ENCODE results near the gene CBLC.

The CBLC gene, protein sequence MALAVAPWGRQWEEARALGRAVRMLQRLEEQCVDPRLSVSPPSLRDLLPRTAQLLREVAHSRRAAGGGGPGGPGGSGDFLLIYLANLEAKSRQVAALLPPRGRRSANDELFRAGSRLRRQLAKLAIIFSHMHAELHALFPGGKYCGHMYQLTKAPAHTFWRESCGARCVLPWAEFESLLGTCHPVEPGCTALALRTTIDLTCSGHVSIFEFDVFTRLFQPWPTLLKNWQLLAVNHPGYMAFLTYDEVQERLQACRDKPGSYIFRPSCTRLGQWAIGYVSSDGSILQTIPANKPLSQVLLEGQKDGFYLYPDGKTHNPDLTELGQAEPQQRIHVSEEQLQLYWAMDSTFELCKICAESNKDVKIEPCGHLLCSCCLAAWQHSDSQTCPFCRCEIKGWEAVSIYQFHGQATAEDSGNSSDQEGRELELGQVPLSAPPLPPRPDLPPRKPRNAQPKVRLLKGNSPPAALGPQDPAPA

GRCh38 chr19:44777715-44778347 lies at the start of gene CBLC:
CBLC (plus strand) TSS chr19:44777890; CDS start chr19:44777932, 42 bp downstream.
- DNase-seq = no peak

- DNase-seq = no peak
Measured at GRCh38 chr19:44728178-44728577, 49.5 kb upstream of the CBLC start.

DNA sequence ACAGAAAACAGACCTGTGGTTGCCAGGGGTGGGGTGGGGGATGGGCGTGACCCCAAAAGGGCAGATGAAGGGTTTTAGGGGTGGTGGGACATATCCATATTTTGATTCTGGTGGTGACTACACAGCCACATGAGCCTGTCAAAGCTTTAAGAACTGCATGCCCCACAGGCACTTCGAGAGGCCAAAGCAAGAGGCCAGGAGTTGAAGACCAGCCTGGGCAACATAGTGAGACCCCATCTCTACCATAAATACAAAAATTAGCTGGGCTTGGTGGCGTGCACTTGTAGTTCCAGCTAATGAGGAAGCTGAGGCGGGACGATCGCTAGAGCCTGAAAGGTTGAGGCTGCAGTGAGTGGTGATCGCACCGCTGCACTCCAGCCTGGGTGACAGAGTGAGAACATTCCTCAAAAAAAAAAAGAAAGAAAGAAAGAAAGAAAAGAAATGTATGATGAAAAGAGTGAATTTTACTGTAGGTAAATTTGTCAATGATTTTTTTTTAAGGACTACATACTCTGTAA lies 48.1 kb upstream of the CBLC start:
- DNase-seq = no peak

- no peak for DNase-seq
Measured at GRCh38 chr19:44731081-44731480, 46.6 kb upstream of the CBLC start.

DNA sequence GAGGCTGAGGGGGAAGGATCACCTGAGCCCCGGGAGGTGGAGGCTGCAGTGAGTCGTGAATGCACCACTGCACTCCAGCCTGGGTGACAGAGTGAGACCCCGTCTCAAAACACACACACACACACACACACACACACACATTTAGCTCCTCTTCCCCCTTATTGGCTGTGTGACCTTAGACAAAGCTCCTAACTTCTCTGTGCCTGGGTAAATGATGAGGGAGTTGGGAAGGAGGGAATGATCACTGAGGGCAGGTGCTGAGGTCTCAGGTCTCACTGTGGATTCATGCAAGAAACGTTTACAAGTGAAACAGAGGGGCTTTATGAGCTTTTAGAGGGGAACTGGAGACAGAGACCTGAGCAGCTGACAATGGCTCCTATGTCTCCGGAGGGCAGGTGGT lies 46.1 kb upstream of the CBLC start:
- DNase-seq = no peak

DNA sequence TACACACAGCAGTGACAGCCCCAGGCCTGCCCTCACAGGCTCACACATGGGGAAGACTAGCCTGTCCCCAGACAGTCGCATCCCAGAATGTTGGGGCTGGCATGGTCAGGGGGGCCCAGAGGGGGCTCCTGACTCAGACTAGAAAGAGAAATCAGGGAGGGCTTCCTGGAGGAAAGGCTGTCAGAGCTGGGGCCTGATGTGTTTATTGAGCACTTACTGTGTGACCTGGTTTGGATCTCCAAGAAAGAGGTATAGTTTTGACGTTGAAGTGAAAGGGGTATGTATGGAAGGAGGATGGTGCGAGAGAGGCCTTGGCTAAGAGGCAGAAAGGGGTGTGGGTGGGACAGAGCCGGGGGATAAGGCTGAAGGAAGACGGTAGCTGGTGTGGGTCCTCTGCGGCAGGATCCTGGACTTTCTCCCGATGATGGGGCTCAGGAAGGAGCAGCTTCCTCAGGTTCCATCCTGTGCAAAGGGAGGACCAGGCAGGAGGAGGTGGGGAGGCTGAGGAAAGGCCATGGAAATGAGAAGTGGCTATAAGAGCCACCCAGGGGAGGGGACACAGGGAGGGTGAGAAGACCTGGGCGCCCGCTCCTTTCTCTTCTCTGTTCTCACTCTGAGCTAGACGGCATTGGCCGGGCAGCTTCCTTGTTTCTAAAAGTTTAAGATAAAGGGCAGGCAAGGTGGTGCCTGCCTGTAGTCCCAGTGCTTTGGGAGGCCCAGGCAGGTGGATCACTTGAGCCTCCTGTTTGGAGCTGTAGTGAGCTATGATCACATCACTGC lies 45.3 kb upstream of the CBLC start:
- no peak for DNase-seq

DNA sequence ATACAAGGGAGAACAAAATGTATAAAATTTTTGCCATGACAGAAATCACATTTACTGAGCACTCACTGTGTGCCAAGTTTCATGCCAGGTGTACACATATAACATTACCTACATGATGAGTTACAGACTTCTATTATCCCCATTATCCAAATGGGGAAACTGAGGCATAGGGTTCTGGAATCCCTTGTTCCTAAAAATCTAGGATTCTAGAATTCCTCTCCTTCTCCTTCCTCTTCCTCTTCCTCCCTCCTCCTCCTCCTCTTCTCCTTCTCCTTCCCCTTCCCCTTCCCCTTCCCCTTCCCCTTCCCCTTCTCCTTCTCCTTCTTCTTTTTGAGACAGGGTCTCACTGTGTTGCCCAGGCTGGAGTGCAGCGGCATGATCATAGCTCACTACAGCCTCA lies 43.3 kb upstream of the CBLC start:
- no peak for DNase-seq

GRCh38 chr19:44735011-44735410 lies 42.7 kb upstream of the CBLC start:
- no peak for DNase-seq

- DNase-seq = no peak
Measured at GRCh38 chr19:44737238-44738071, 40.2 kb upstream of the CBLC start.

DNA sequence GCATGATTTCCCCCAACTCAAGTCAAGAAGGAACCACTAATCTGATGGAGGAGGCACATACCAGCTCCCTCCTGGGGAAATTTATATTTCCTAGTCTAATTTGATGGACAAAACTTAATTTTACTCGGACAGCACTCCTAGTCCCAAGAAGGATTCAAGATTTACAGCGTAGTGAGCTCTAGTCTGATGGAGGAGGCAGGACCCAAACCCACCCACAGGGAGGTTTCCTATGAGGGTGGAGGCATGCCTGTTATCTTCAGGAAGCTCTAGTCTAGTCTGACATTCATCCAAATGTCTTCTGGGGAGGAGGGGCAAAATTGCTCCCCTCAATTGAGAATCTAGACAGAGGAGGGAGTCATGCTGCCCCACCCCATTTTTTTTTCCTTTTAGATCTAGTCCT lies 39.6 kb upstream of the CBLC start:
- no peak for DNase-seq

DNA sequence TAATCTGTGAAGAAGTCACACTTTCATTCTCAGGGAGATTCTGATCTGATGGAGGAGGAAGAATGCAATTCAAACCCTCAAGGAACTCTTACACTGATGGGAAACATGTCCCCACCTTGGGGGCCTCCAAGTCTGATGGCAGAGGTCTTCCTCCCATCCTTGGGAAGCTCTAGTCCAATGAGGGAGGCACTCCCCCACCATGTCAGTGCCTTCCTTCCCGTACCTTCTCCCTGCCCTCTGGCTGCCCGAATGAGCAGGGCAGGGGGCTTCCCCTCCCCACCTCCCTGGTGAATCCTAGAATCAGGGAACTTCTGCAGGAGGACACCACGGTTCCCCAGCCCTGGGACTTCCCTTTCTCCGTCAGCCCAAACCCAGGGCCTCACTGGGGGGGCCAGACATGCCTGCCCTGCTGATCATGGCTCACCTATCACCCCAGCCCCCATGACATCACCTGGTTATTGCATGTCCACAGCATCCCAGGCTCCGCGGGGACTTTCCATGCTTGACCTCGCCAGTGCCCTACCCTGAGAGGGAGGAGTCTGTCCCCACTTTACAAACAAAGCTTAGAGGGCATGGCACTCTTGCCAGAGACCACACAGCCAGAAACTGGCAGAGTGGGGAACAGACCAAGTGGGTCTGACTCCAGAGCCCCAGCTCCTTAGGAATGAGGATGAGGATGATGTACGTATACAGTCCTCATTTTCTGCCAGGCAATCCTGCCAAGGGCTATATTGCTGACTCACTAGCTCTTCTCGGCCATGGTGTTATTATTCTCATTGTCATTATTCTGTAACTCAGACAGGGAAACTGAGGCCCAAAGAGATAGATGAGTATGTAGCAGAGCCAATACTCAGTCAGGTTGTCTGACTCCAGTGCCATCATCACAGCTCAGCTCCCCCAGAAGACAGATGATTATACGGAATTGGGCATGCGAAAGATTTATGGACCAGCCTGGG lies 38.8 kb upstream of the CBLC start:
- DNase-seq = no peak

DNA sequence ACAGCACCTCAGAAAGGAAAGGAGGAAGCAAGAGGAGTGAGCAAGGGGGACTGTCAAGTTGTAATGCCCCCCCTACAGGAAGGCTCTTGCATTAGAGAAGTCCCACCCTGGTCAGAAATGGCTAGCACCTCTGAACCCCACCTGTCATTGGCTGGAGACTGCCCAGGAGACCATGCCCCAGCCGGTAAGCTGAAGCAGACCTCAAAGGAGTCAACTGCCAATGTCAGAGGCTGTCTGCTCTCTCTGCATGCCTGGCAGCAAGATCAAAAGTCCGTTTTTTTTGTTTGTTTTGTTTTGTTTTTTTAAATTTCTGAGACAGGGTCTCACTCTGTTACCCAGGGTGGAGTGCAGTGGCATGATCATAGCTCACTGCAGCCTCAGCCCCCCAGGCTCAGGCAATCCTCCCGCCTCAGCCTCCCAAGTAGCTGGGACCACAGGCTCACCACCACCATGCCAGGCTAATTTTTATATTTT lies 37.3 kb upstream of the CBLC start:
- no peak for DNase-seq

DNA sequence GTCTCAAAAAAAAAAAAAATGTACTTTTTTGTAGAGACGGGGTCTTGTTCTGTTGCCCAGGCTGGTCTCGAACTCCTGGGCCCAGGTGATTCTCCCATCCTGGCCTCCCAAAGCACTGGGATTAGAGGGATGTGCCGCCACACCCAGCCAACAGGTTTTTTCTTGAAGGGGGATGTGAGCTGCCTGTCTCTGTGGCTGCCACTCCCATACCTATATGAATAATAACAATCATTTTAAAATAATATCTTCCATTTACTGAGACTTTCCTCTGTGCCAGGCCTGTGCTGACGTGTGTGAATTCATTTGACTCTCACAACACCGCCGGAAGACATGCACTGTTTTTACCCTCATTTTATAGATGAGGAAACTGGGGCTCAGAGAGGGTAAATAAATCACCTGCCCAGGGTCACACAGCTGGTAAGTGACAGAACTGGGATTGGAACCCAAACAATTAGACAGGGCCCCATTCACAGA lies 36.4 kb upstream of the CBLC start:
- DNase-seq = no peak

GRCh38 chr19:44741841-44742329 lies 35.8 kb upstream of the CBLC start:
- no peak for DNase-seq

- DNase-seq = no peak
Measured at GRCh38 chr19:44742330-44743061, 35.2 kb upstream of the CBLC start.

- DNase-seq = no peak
Measured at GRCh38 chr19:44744871-44745332, 32.8 kb upstream of the CBLC start.

DNA sequence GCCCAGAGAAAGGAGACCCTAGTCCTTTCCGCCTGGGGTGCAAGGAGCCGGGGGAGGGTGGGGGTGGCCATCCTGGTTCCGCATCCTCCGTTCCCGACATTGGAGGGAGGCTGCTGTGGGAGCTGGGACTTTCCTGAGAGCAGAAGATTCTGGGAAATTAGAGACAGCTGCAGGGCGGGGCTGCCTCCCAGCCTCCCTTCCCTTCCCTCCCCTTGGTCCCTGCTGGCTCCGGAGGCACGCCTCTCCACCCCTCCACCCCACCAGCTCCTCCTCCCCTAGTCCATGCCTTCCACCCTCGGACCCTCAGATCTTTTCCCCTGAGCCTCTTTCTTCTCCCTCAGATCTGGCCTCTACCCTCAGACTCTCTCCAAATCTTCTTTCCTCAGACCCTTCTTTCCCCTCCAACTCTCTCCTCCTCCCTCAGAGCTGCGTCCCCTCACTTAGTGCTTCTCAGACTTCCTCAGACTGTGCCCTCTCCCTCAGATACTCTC lies 32.3 kb upstream of the CBLC start:
- no peak for DNase-seq

GRCh38 chr19:44745887-44746600 lies 31.6 kb upstream of the CBLC start:
- no peak for DNase-seq

DNA sequence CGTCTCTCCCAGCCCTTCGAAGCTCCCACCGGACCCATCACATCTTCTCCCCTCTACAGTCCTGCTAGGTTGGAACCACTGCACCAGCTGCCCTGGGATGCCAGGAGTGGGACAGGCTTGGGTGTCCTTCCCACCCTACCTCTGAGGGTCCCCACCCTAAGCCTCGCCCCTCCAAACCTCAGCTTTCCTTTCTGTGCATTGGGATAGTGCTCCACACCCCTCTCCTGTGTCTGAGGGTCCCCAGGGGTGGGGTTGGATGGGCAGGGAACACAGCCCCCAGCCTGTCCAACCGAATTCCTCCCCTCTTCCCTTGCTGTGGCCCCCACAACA lies 31.1 kb upstream of the CBLC start:
- no peak for DNase-seq
